NCI-H2081 treated with DMSO at 0.1 percent for 48 hours (cell line): ENCODE data around the gene INSL4.

ENCODE experiments used
- DNase-seq: peaks from one replicate; lab custom pipeline; 2025; lab: John Stamatoyannopoulos, UW

The INSL4 gene

DNA sequence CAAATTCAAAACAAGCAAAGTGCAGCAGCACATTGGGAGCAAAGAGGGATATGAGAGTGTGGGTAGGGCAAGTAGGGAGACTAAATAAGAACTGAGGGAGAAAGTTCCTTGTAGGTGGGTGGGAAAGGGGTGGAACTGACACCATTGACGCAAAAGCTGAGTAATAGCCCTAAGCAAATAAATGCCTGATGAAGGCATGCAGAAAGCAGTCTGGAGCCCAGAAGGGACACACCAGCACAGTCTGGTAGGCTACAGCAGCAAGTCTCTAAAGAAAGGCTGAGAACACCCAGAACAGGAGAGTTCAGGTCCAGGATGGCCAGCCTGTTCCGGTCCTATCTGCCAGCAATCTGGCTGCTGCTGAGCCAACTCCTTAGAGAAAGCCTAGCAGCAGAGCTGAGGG is at the start of gene INSL4:
Gene INSL4, plus strand, starts transcription at position 208 of the 400 bp plus-strand sequence. Its CDS starts 105 bp downstream, at position 313.
- no peak for DNase-seq

GRCh38 chr9:5184776-5185175 is 46.4 kb upstream of the INSL4 start:
- no peak for DNase-seq

DNA sequence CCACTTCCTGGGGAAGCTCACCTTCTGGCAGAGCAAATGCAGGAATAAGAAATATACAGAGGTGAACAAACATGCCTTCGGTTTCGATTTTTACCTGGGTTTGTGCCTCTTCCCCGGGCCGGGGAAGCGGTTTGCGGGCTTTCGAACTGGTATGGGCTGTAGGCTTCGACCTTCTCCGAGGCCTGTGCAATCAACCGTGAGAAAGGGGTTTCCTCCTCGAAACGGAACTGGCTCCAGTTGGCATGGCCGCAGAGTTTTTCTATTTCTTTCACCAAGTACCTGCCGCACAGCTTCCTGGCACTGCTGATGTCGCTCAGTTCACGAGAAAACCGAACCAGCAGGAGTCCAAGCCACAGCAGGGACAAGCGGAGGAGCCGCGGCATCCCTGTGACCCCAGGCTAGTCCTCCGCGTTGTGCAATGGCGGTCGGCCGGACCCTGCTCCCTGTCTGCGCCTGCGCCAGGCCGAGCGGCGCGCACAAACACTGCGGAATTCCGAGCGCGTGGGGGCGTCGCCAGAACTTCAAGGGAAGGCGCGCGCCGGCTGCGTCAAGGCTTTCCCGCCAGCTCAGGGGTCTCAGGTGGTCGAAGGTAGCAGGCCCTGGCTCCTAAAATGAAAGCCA is 45.9 kb upstream of the INSL4 start, which contains the start of gene INSL6:
Gene INSL6, minus strand, starts transcription at position 420 of the 621 bp plus-strand sequence. Its CDS starts 37 bp downstream, at position 383.
- DNase-seq = no peak

DNA sequence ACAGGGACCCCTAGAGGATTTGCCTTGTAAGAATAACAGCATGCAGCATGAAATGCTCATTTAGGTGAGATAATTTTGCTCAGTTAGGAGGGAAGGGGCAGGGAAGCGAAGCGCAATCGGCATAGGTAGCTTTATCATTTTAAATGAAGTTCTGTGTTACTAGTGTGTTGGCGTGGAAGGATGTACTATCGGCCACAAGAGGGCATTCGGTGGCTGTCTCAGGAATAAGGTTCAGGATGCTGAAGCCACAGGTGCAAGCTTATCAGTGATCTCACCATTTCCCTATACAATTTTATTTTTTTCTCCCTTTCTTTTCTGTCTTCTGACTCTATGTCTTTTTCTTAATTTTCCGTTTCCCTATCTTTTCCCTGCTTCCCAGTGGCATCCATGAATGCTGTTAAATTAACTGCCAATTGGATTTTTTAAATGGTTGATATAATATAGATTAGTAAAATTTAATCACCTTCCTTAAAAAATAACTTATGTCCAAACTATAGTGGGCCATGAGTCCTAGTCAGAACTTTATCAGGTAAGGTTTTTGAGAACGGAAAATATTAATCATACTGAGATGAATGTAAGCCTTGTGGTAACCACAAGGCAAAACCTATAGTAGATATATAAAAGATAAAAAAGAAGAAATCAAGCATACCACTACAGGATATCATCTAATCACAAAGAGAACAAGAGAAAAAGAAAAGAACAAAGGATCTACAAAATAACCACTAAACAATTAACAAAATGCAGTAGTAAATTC is 44.6 kb upstream of the INSL4 start:
- DNase-seq = no peak

DNA sequence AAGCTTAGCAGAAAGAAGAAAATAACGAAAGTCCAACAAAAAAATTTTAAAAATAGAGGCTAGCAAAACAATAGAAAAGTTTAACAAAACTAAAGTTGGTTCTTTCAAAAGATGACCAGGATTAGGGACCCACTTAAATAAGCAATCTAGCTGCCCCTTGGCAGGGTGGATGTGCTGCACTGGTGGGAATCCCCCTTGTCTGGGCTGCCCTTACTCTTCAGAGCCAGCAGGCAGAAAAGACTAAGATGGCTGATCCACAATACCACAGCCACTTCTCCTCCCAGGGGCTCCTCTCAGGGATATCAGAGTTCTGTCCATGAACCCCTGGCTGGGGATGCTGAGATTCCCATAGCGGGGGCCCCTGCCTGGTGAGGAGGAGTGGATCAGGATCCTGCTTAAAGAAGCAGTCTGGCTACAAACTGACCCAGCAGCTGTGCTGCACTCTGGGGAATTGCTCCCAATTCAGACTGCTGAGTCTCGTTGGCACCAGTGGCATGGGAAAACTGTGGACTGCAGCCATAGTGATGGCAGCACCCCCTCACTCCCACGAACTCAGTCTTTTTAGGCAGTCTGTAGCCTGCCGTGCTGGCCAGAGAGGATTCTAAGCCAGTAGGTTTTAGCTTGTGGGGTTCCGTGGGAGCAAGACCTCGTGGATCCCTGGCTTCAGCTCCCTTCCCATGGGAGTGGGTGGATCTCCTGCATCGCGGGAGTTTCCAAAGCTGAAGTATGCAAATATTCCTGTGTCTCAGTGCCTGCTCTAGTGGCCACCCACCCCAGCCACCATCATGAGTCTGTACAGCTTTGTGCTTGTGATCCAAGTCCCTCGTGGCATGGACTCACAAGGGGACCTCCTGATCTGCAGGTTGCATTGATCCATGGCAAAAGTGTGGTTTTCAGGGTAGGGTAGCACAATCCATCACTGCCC is 42.9 kb upstream of the INSL4 start:
- DNase-seq = no peak

DNA sequence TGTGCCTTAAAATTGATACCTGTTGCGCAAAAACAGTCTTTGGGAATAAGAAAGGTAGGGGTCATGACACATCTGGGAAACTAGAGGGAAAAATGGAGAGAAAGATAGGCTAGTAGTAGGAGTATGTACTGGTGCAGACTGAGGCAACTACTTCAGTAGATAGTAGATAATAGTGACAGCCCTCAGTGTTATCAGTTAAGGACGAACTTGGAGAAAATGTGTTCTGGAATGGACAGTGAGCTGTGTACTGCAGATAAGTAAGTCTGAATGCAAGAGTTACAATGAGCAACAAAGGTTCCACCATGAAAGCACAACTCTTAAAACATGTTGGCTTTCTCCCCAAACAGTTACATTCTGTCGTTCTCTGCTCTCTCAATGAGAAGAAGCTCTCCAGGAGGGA is 39.2 kb upstream of the INSL4 start:
- DNase-seq = no peak

DNA sequence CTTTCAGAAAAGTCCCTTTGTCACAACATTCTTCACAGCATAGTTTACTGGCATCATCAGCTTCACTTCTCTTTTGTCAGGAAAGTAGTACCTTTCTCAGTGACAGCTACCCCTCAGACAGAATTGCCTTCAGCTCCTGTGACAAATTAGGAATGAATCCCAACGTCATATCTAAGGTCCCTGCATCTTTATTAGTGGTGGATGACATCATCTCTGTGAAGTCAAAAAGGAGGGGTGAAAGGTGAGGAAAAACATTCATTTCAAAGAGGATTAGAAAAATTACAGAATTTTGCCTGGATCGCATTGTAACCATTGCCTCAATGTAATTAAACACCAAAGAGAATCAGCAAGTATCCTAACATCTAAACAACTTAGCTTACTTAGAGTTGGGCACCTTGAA is 37.9 kb upstream of the INSL4 start:
- no peak for DNase-seq

- DNase-seq = no peak
Observed at GRCh38 chr9:5195463-5195862, 35.8 kb upstream of the INSL4 start.

DNA sequence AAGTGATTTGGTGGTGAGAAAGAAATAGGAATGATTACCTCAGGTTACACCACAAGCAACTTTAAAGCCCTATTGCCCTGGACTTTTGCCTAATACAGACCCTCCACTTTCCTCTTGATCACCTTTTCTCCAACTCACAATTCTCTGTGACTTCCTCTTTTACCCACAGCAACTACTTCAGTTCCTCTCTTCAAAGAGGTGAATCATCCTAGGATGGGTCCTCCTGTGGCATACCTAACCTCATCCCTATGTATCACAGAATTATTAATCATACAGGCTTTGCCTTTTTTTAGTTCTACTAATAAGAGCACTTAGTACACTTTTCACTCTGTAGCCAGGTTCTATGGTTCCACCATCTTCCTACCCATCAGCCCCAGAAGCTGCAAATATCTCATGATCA is 26.1 kb upstream of the INSL4 start:
- no peak for DNase-seq

- DNase-seq = no peak
Observed at GRCh38 chr9:5230554-5230953, 665 bp upstream of the INSL4 start.

DNA sequence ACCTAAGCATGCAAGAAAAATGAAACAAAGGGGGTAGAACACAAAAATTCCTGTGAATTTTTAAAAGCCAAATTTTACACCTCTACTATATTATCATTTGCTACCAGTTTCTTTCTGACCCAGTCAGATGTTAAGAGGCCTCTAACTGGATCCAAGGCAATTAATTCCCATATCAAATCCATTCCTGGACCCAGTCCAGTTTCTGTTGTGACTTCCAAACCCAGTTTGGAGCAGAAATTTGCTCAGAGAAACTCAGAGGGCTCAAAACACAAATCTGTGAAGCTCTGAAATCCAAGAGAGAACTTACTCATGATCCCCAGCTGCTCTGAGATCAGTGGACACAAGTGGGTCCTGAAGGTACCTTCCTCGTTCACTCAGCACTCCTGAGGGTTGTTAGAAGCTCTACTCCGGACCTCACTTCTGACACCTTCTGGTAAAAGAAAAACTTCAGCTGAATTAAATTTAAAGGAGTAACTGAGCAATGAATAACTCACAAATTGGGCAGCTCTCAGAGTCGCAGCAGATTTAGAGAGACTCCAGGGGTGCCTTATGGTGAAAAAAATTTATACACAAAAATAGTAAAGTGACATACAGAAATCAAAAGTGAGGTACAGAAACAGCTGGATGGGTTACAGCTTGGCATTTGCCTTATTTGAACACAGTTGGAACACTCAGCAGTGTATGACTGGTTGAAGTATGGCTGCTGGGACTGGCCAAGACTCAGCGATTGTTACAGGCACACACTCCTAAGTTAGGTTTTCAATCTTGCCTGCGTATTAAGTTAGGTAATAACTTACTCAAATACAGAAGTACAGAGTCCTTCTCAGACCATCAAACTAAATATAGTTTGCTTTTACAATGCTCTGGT is 32.4 kb downstream of the INSL4 start:
- DNase-seq = no peak

DNA sequence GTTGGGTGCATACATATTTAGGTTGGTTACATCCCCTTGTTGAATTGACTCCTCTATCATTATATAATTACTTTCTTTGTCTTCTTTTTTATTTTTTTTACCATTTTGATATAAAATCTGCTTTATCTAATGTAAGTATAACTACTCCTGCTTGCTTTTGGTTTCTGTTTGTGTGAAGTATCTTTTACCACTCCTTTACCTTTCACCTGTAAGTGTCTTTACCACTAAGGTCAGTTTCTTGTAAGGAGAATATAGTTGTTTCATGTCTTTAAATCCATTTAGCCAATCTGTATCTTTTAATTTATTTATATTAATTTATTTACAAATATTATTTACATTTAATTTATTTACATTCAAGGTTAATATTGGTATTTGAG is 33.0 kb downstream of the INSL4 start:
- DNase-seq = no peak

GRCh38 chr9:5265939-5266338 is 34.7 kb downstream of the INSL4 start:
- no peak for DNase-seq

DNA sequence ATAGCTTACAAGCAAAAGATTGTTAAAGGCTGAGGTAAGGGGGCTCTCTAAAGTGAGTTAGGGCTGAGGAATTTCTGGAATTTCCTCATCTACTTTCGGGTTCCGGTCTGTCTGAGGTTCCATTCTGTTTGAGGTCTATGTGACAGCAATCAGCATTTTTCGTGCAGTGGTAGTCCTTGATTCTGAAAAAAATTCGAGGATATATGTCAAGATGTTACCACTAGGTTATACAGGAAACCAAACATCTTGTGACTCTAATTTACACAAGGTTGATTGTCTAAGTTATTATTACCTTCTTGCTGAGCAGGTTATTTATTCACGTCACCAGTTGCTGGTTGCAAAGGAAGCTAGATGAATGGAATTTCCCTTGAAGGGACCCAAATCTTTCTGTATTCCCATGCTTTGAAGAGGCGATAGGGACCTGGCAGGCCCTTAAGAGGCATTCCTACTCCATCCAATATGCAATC is 38.1 kb downstream of the INSL4 start:
- no peak for DNase-seq

- no peak for DNase-seq
Observed at GRCh38 chr9:5274770-5275169, 43.6 kb downstream of the INSL4 start.

DNA sequence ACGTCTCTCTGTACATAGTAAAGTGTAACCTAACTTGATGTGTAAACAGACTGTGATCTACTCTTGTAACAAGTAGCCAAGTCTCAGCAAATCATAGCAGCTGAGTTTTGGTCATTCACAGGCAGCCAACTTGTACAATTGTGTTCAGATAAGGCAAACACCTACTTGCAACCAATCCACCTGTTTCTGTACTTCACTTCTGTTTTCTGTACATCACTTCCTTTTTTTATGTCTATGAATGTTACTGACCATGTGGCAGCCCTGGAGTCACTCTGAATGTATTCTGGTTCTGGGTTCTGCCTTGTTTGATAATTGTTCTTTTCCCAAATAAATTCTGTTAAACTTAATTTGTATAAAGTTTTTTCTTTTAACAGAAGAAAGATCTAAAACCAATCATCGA is 47.3 kb downstream of the INSL4 start:
- DNase-seq = no peak
